ENCODE results near the gene NFIA. TPM values are rescaled to one million over a fixed set of nuclear protein-coding genes. Genes with fewer than 3 reads are reported as not detected.

Gene NFIA
- total RNA-seq, 4 donors from 2014 or later, result 32.0 to 160 (median 32.9) TPM

- DNase-seq, result no peak
- H3K4me1 ChIP-seq, result no peaks in the 10 kb centered on the region
- no peaks in the 10 kb centered on the region for H3K36me3 ChIP-seq
- no peaks in the 10 kb centered on the region for H3K27me3 ChIP-seq
- H3K27ac ChIP-seq, result no peak overlapping the region
- H3K4me3 ChIP-seq, result no peak overlapping the region
- TF ChIP-seq CTCF (IDR thresholded peaks at IDR 0.05) (no peak), POLR2A (IDR thresholded peaks at IDR 0.05) (no peak)
- H3K9me3 ChIP-seq, result no peaks in the 10 kb centered on the region
These were observed 16.0 kb downstream of the NFIA start for GRCh38 chr1:61098333-61098732.

- no peak overlapping the region for H3K27ac ChIP-seq
- DNase-seq, result no peak
- no peak overlapping the region for H3K4me3 ChIP-seq
- TF ChIP-seq POLR2A (IDR thresholded peaks at IDR 0.05), result no peak
- TF ChIP-seq CTCF (IDR thresholded peaks at IDR 0.05), result no peak
- no peaks in the 10 kb centered on the region for H3K36me3 ChIP-seq
- H3K4me1 ChIP-seq, result no peaks in the 10 kb centered on the region
- no peaks in the 10 kb centered on the region for H3K9me3 ChIP-seq
- H3K27me3 ChIP-seq, result no peaks in the 10 kb centered on the region
These were observed 16.6 kb downstream of the NFIA start for GRCh38 chr1:61098906-61099437.

DNA sequence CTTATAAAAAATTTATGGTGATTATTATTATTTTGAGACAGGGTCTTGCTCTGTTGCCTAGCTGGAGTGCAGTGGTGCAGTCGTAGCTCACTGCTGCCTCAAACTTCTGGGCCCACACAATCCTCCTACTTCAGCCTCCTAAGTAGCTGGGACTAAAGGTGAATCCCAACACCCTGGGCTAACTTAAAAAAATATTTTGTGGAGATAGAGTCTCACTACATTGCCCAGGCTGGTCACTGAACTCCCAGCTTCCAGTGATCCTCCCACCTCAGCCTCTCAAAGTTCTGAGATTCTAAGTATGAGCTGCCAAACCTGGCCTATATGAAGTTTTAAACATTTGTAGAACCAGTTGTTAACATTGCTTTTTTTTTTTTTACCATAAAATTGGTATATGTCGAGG lies 18.2 kb downstream of the NFIA start:
- no peaks in the 10 kb centered on the region for H3K9me3 ChIP-seq
- DNase-seq, result no peak
- H3K27me3 ChIP-seq, result no peaks in the 10 kb centered on the region
- TF ChIP-seq CTCF (IDR thresholded peaks at IDR 0.05) (no peak), POLR2A (IDR thresholded peaks at IDR 0.05) (no peak)
- H3K4me1 ChIP-seq, result no peaks in the 10 kb centered on the region
- H3K36me3 ChIP-seq, result no peaks in the 10 kb centered on the region
- H3K27ac ChIP-seq, result no peak overlapping the region
- H3K4me3 ChIP-seq, result no peak overlapping the region

DNA sequence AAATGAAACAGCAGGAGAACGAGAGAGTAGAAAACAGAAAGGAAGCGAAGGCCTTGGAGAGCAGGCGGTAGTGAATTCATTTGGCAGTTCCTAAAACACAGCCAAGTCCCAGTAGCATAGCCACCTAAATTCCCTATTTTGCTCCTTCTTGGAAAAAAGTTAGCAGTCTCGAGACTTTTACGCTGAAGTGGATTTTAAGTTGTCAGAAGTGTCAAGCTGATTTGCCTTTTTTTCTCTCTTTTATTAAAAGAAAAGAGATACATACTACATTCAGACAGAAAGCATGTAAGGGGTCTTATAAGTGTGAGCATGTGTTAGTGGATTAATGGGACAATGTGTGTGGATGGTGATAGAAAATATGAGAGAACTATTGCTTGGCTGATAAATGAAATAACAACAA lies 19.2 kb downstream of the NFIA start:
- Histone ChIP-seq H3K4me1 (no peaks in the 10 kb centered on the region), H3K27me3 (no peaks in the 10 kb centered on the region), H3K27ac (no peak overlapping the region), H3K4me3 (no peak overlapping the region), H3K36me3 (no peaks in the 10 kb centered on the region), H3K9me3 (no peaks in the 10 kb centered on the region)
- no peak for TF ChIP-seq POLR2A (IDR thresholded peaks at IDR 0.05)
- no peak for TF ChIP-seq CTCF (IDR thresholded peaks at IDR 0.05)
- DNase-seq, result no peak

- Histone ChIP-seq H3K27ac (peak overlapping the region in 1 of 4 donors; percentile 7), H3K4me3 (no peak overlapping the region), H3K36me3 (no peaks in the 10 kb centered on the region), H3K27me3 (no peaks in the 10 kb centered on the region), H3K4me1 (no peaks in the 10 kb centered on the region), H3K9me3 (no peaks in the 10 kb centered on the region)
- TF ChIP-seq POLR2A (IDR thresholded peaks at IDR 0.05) (no peak), CTCF (IDR thresholded peaks at IDR 0.05) (no peak)
- DNase-seq, result no peak
These were observed 19.7 kb downstream of the NFIA start for GRCh38 chr1:61102041-61102440.

GRCh38 chr1:61102621-61103020 lies 20.3 kb downstream of the NFIA start:
- no peak for DNase-seq
- no peaks in the 10 kb centered on the region for H3K36me3 ChIP-seq
- H3K4me3 ChIP-seq, result no peak overlapping the region
- TF ChIP-seq POLR2A (IDR thresholded peaks at IDR 0.05) (no peak), CTCF (IDR thresholded peaks at IDR 0.05) (no peak)
- no peaks in the 10 kb centered on the region for H3K9me3 ChIP-seq
- H3K27ac ChIP-seq, result no peak overlapping the region
- no peaks in the 10 kb centered on the region for H3K4me1 ChIP-seq
- no peaks in the 10 kb centered on the region for H3K27me3 ChIP-seq

Data from Peyer's patch (tissue), 4 donors.